Esophagus muscularis mucosa (tissue), 4 donors: Measurements from ENCODE around the gene BTRC.
"Not testable (repeated sequence)": the region's sequence is repeated elsewhere in the genome, so short reads cannot be mapped to it uniquely, and the experiment has no call there.

Source experiments
- EP300 ChIP-seq: sonication (generic); formaldehyde crosslinking; IDR thresholded peaks from one replicate; pipeline ENCODE4 v1.6.1; 2017; ENCODE audit warnings: antibody characterized with exemption
- POLR2A ChIP-seq: fragments of 450-650 bp; IDR thresholded peaks from one replicate; pipeline ENCODE4 v1.6.1; 2017; ENCODE audit warnings: antibody characterized with exemption, moderate library complexity, mild to moderate bottlenecking, low read depth
- POLR2AphosphoS5 ChIP-seq, 2 donors: sonication (generic); formaldehyde crosslinking; IDR thresholded peaks; one replicate each; pipeline ENCODE4 v1.6.1; 2017; ENCODE audit warnings: antibody characterized with exemption in 2 of 2
- TF ChIP-seq, protein P1 (sequence below), 3 experiments: fragments of 200-600 bp in 2 of 3; fragments of 450-650 bp in 1 of 3; sonication (generic) in 2 of 3; IDR thresholded peaks; one replicate each; pipeline ENCODE4 v1.5.1; 2017 to 2019; ENCODE audit warnings: antibody characterized with exemption in 3 of 3, mild to moderate bottlenecking in 2 of 3, moderate library complexity in 1 of 3

DNA sequence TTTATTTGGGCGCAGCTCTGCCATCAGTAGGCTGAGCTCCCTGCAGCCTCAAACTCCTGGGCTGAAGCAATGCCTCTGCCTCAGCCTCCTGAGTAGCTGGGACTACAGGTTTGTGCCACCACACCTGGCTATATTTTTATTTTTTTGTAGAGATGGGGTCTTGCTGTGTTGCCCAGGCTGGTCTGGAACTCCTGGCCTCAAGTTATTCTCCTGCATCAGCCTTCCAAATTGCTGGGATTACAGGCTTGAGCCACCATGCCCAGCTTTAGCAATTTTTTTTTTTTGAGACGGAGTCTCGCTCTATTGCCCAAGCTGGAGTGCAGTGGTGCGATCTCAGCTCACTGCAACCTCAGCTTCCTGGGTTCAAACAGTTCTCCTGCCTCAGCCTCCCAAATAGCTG is 6.9 kb downstream of the BTRC start:
- TF ChIP-seq, protein P1, sequence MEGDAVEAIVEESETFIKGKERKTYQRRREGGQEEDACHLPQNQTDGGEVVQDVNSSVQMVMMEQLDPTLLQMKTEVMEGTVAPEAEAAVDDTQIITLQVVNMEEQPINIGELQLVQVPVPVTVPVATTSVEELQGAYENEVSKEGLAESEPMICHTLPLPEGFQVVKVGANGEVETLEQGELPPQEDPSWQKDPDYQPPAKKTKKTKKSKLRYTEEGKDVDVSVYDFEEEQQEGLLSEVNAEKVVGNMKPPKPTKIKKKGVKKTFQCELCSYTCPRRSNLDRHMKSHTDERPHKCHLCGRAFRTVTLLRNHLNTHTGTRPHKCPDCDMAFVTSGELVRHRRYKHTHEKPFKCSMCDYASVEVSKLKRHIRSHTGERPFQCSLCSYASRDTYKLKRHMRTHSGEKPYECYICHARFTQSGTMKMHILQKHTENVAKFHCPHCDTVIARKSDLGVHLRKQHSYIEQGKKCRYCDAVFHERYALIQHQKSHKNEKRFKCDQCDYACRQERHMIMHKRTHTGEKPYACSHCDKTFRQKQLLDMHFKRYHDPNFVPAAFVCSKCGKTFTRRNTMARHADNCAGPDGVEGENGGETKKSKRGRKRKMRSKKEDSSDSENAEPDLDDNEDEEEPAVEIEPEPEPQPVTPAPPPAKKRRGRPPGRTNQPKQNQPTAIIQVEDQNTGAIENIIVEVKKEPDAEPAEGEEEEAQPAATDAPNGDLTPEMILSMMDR (IDR thresholded peaks at IDR 0.05): not testable (repeated sequence)
- not testable (repeated sequence) for TF ChIP-seq POLR2A; POLR2AphosphoS5 (IDR thresholded peaks at IDR 0.05); EP300
